Hematopoietic multipotent progenitor cell treated with erythropoietin and hydrocortisone succinate and interleukin-3 and kit ligand, for 8 days (in vitro differentiated cells): Measurements from ENCODE around the gene ENAH.
"Not testable (repeated sequence)": the region's sequence is repeated elsewhere in the genome, so short reads cannot be mapped to it uniquely, and the experiment has no call there.

Experiments used
- DNase-seq: peaks from one replicate; pipeline ENCODE4 v3.0.0-alpha.2; 2015

Gene ENAH

DNA sequence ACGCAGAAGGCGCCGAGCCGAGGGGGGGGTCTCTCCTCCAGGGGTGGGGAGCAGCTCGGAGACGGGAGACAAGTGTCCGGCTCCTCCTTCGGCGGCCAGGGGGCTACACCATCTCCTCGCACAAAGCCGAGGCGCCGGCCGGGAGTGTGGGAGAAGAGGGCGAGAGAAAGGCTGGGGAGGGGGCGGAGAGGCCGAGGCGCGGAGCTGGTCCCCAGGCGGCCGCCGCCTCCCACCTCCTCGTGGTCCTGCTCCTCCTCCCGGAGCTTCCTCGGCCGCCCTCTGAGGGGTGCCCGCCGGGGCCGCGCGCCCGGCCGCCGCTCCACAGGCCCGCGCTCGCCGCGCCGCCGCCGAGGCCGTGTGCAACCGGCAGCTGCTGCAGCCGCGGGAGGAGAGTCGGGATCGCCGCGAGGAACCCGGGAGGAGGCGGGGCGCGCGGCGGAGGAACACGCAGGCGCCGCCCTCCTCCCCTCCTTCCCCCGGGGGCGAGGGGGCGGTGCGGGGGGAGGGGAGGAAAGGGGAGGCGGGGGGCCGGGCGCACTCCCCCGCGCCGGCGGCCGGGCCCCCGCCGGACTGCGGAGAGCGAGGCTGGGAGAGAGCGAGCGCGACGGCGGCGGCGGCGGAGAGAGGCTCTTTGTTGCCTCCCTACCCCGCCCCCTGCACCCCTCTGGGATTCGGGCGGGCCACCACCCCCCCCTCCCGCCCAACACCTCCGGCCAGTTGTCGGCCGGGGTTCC lies at the start of gene ENAH:
Gene ENAH, minus strand, starts transcription at position 395 of the 734 bp plus-strand sequence. CDS start 433 bp downstream, outside the sequence.
- no peak for DNase-seq

DNA sequence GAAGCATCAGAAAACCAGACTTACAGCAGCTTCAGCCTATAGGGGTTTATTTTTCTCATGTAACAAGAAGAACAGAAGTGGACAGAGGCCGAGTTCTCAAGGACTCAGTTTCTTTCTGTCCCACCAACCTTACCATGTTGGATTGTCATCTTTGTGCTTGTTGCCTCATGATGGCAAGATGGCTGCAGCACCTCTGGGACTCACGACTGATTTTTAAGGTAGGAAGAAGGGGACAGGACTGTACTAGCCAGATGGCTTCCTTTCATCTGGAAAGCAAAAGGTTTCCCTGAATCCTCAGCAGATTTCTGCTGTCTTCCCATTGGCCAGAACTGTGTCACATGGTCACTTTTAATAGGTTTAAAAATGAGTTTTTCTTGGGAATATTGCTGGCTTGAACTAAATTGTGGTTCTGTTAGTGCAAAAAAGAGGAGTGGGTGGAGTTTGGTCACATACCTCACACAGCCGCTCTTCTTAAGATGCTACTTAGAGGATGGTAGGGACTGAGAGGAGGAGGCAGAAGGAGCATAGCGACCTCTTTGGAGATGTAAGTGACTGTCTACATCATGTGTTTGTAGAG lies 48.1 kb upstream of the ENAH start:
- no peak for DNase-seq

DNA sequence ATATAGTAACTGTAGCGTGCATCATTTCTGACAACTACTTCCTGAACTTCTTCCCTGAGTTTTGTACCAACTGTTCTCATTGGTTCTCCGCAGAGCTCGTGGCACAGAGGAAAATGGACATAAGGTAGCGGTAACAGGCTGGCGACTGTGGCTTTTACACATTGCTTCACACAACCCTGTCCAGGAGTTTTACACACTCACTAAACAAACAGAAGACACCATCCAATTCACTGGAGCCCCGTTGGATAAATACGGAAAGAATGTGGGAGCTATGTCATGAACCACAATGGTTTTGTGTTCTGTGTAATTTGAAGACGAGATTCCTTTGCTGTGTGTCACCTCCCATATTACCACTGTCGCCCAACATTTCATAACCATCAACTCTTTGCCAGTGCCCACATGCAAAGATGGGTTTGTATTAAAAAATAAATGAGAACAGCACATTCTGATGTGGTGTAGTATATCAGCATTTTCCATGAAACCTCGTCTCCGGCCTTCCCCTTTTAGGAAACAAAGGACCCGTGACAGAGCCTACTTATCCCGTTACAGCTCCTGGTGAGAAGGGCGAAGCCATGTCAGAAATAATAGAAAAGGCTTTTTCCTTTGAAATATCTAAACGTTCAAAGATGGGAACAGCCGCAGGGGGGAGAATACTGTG lies 47.4 kb upstream of the ENAH start:
- DNase-seq = no peak

DNA sequence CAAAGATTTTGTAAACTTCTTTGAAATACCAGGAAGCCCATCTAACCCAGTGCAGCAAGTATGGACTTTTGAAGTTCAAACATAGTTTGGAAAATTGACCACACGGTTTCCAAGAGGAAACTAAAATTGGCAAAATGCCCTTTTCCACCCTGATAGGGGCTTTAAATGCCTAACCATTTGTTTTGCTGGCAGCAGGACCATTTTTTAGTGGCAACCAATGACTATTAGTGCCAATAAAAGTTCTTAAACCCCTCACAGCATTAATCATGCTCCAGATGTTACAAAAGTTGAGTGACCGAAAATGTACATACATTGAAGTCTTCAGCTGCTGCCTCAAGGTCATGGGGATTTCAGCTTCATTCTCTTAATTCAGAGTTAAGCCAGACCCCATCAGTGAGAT lies 46.4 kb upstream of the ENAH start:
- no peak for DNase-seq

DNA sequence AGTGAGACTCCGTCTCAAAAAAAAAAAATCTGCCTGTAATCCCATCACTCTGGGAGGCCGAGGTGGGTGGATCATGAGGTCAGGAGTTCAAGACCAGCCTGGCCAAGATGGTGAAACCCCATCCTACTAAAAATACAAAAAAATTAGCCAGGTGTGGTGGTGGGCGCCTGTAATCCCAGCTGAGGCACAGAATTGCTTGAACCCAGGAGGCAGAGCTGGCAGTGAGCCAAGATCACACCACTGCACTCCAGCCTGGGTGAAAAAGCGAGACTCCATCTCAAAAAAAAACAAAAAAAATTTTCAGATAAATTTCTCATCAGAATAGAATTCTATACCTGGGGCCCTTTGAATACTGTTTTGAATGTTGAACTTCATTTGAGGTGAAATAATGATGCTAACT lies 45.3 kb upstream of the ENAH start:
- not testable (repeated sequence) for DNase-seq

DNA sequence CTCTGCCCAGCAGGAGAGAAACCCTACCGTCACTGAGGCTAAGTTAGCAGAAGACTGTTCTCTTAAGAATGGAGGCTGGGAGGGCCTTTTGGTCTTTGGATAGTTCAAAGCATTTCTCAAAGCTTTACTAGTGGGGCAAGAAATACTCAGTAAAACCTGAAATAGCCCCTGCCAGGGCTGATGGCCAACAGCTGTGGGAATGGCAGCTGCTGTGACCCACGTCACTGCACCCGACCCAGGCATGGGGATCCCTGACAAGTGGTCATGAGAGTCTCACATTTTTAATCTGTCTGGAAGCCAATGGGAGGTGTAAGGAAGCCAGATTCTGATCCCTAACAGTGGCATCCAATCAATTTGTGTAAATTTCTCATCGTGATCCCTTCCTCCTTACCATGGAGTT lies 44.5 kb upstream of the ENAH start:
- no peak for DNase-seq

DNA sequence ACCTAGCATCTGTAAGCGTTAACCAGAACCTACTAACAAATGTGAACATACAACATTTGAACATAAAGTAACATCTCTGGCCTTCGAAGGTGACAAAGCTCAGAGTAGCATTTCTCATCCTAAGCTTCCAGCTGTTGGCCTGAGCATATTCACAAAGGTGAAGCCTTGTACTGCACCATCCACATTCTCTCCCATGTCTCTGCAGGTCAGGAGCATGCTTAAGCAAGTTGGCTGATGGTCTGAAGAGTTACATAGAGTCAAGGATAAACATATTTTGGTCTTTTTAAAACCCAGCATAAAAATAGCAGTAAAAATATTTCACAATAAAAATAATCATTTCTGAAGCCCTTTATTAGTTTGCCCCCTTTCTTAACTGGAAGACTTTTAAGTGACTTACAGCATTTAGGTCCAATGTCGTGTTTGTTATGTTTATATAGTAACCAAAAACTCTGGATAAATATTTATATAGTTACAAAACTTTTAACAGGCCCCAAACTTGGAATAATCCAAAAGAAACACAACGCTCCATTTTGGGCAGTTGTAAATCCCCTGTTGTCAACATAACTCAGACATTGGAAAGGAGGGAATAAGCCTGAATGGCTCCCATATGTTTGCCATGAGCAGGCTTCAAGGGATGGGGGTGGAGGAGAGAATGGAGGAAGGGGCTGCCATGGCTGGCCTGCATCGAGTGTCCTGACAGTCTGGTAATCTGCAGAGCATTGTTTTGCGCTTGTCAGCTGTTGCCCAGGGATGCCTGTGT lies 42.8 kb upstream of the ENAH start:
- DNase-seq = no peak

DNA sequence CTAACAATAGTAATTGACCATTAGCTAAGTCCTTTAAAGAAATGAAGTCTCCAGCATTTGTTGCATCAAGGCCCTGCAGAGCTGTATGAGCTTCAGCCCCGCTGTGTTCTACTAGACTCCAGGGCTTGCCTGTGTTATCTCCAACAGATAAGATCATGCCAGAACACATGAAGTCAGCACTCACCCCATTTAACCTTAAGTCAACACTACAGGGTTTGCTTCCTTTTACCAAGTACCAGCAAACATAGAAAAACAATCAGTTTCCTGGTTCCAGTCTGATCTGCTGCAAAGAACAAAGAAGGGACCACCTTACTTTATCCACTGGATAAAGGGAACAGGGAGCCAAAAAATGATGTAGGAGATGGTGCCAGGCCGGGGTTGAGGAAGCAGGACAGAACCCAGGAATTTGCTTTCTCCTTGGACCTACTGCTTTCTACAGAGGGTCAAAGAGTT lies 41.3 kb upstream of the ENAH start:
- peak; percentile 23 for DNase-seq

DNA sequence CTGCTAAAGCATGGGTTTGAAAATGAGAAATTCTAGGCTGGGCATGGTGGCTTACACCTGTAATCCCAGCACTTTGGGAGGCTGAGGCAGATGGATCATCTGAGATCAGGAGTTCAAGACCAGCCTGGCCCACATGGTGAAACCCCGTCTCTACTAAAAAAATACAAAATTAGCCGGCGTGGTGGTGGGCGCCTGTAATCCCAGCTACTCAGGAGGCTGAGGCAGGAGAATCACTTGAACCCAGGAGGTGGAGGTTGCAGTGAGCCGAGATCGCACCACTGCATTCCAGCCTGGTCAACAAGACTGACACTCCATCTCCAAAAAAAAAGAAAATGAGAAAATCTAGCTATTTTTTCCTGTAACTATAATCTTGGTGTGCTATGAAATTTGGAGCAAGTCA lies 40.8 kb upstream of the ENAH start:
- DNase-seq = not testable (repeated sequence)

DNA sequence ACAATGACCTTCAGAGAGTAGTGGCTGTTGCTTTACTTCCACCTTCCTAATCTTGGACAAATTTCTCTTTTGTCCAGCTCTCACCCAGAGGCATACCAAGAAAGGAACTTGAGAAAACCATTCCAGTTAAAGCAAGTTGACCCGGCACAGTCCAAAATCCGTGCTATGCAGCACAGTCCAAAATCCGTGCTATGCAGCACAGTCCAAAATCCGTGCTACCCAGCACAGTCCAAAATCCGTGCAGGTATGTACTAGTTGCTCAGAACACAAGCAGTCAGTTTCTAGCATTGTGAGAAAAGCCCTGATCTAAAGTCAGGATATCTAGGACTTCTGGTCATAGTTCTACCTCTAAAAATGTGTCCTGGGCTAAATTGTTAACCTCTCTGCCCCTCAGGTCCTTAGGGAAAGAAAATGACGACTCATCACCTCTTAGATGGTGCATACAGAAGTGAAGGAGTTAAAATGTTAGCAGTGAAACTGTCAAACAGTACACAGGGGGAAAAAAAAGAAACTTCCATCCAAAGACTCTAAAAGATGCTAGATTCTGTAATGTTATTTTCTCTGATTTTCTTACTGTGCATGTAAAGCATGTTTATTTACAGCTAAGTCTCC lies 40.3 kb upstream of the ENAH start:
- no peak for DNase-seq

DNA sequence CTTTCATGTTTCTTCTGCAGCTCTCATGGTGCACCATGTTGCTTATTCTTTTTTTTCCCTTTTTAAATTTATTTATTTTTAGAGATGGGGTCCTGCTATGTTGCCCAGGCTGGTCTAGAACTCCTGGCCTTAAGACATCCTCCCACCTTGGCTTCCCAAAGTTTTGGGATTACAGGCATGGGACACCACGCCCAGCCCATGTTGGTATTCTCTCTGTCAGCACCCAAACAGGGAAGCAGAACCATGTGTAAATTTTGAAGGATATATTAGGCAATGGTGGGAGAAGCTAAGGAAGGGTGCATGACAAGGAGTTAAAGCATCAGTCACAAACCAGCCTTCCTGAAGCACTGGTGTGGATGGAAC lies 39.6 kb upstream of the ENAH start:
- DNase-seq = no peak

DNA sequence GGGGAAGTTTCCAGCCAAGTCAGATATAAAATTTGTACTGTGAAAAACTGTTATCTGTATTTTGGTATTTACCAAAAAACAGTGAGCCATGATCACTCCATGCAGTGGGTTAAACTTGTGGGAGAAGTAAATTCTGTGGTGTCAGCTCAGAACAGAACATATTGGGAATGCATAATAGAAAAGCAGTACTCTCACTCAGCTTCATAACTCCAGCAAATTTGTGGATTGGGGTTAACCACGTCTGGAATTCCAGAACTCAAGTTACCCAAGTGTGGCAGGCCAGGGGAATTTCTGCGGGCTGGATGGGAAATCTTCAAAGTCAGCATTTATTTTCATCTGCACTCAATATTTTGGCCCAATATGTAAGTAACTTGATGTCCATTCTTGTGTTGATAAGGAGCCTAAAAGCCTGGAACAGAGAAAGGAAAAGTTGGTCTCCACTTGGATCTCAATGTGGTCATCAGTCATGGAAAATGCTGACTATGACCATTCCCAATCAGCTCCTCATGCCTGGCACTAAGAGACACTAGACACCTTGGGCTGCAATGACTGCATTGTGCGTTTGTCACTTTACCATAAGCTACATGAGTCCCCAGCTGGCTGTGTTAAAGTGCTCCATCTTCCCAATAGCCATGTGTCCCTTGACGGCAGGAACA lies 39.1 kb upstream of the ENAH start:
- DNase-seq = no peak

DNA sequence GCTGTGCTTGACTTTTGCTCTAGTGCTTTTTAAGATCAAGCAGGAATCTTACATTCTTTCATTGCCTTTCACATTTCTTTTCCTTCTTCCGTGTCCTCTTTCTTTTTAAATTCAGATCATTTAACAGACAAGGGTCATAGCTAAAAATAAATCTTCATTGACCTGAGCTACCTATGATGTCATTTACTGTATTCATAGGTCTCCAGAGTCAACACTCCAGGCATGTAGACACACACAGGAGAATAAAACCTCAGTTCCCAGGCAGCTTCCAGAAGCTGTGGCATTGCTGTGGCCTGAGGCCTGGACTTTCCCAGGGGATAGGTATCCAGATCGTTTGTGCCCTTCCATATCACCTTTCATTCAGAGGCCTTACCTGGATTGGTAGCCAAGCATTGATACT lies 38.5 kb upstream of the ENAH start:
- DNase-seq = no peak

DNA sequence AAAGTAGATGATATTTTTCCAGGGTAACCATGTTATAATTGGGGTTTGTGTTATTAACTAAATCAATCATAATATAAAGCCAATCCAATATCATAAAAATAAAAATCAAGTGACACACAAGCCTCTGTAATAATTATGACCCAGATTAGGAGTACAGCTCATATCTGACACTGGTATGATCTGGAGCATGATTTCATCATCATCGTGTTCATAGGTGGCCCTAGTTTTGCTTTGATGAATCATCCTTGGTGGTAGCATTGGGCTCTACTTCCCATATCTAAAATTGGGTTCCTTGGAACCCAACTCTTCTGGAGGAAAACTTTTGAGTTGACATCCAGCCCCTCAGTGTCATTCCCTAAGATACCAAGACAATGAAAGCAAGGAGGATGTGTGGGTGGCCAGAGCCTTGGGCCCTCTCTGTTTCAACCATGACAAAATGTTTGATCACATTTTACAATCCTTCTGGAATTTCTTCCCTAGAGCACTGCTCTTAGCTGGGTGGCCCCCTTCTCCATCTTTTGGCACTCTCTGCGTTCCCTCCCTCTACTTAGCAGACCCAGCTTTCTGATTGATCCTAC lies 37.0 kb upstream of the ENAH start:
- no peak for DNase-seq

DNA sequence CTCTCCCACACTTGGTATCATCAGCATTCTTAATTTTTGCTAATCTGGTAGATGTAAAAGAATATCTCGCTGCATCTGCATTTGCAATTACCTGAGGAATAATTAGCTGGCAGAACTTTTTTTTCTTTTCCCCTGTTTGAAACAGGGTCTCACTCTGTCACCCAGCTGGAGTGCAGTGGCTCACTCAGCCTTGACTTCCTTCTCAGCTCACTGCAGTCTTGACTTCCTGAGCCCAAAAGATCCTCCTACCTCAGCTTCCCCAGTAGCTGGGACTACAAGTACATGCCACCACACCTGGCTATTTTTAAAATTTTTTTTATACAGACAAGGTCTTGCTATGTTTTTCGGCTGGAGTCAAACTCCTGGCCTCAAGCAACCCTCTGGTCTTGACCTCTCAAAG lies 35.4 kb upstream of the ENAH start:
- DNase-seq = no peak

DNA sequence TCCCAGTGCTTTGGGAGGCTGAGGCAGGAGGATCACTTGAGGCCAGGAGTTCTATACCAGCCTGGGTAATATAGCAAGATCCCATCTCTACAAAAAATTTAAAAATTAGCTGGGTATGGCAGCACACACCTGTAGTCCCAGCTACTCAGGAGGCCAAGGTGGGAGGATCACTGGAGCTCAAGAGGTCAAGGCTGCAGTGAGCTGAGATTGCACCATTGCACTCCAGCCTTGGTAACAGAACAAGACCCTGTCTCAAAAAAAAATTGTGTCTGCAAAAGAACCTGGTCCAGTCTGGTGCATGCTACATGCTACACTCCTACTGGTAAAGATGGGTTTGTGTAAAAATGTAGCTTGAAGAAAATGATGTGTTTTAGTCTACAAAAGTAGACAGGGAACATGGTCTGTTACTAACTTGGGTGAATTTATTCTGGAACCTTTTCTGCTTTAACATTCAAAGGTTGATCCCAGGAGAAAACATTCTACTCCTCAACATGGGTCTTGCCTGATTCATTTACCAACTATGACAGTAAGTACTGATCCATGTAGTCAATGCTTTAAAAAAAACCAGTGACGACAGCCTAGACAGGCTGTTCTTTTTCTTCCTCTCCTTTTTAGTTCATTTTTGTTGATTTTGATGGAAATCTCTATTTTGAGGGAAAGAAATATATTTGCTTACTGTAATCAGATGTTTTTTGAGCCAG lies 32.7 kb upstream of the ENAH start:
- DNase-seq = no peak

DNA sequence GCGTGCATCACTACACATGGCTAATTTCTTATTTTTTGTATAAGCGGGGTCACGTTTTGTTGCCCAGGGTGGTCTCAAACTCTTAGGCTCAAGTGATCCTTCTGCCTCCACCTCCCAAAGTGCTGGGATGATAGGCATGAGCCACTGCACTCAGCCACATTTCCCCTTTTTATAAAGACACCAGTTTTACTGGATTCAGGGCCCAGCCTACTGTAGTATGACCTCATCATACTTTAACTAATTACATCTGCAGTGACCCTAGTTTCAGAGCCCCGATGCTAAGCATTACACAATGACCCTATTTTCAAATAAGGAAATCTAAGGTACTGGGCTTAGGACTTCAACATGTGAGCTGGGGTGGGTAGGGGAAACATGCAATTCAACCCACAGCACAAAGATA lies 31.8 kb upstream of the ENAH start:
- no peak for DNase-seq

DNA sequence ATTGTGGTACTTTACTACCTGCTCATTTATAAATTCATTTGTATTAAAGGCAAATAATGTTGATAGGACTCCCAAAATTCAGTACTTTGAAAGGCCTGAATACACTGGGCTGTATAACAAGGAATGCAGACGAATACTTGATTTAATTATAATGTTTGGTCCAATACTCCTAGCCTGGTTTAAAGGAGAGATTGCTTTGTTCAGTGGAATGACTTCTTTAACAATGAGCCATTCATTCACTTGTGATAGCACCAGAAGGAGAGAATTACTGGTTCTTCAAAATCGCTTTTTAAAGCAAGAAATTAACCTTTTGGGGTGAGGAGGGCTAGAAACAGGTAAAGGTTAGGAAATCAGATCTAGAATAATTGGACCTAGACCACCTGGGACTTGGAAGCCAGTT lies 28.3 kb upstream of the ENAH start:
- DNase-seq = no peak

DNA sequence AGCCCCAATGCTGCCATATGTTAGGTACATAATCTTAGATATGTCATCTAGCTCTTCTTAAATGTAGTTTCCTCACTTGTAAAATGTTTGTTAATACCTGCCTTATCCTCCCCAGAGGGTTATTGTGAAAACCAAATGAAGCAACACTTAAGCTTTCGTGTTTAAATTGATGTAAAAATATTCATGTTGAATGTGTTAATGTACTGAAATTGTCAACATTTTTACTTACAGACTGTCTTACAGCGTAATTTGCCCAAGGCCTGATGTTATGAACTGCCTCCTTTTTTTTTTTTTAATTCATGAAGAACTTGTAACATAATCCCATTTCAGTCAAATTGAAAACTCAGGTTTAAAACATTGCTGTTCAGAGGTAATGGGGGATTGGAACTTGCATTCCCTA lies 25.6 kb upstream of the ENAH start:
- no peak for DNase-seq

DNA sequence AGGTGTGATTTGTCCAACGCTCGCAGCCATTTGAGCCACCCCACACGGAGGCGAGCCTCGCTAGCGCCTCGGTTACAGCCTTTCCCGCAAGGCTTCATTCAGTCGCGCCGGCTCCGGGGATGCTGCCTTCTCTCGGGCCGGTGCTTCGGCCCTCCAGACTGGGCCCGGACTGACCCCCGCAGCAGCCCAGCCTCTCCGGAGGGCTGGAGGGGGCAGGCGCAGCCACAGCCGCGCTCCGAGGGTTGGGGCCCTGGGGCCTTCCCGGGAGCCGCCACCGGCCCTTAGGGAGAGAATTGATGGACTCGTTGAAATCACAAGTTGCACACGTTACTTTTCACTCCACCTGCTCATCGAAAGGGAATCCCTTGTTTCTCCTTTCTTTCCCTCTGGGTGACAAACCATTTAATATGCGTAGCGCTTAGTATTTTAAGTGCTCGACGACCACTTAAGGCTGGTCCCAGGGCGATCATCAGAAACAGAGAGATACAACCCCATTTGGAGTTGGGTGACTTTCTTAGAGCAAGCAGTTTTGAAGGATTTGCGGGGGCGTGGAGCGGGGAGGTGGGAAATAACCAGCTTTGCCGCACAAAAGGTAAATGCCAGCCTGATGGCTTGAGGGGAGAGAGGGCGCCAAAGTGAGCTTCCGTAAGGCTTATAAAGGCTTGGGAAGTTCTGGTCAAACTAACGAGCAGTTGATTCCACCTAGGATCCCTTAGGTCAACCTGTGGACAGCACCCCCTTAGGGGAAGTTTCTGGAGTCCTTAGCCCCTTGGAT lies 24.6 kb upstream of the ENAH start:
- DNase-seq = no peak

DNA sequence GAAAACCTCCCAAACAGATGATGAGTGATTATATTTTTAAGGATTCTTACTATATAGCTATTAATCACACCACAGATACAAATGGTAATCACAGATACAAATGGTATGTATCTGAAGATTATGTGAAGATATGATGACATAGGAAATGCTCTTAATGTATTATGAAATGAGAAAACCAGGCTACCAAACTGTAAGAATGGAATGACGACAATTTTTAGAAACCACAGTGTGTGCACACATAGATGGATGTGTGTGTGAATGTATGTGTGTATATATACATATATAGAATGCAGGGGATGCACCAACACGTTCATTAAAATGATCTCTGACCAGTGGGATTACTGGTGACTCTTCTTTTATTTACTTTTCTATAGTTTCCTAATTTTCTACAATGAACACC lies 21.5 kb upstream of the ENAH start:
- no peak for DNase-seq
